ENCODE data around the gene HMGXB4. TPM values are rescaled to one million over a fixed set of nuclear protein-coding genes. Genes with fewer than 3 reads are reported as not detected.

HMGXB4 gene
- total RNA-seq, 4 donors from 2014 or later, result 13.8 to 24.7 (median 19.9) TPM

GRCh38 chr22:35316751-35317150 is 59.5 kb downstream of the HMGXB4 start:
- TF ChIP-seq POLR2A (IDR thresholded peaks at IDR 0.05), result no peak
- DNase-seq, result no peak
- Histone ChIP-seq H3K9me3 (no peaks in the 10 kb centered on the region), H3K36me3 (peaks cover 11 to 23% of the 10 kb centered on the region in 2 donors), H3K4me1 (peaks cover 32 to 46% of the 10 kb centered on the region in 2 donors), H3K4me3 (replicated peaks in 1 of 3) (no peak overlapping the region), H3K27me3 (no peaks in the 10 kb centered on the region), H3K27ac (no peak overlapping the region)
- intact Hi-C loops (cut with DNase I), result no loop called here
- 92 to 98% methylated on average over 7 of the region's 7 CpGs for WGBS, 2 donors

GRCh38 chr22:35317680-35318290 is 60.5 kb downstream of the HMGXB4 start:
- intact Hi-C loops (cut with DNase I), result no loop called here
- peaks cover 17 to 30% of the 10 kb centered on the region in 2 donors for H3K36me3 ChIP-seq
- no peak overlapping the region for H3K27ac ChIP-seq
- DNase-seq, result no peak
- TF ChIP-seq CTCF (IDR thresholded peaks at IDR 0.05) (no peak), POLR2A (IDR thresholded peaks at IDR 0.05) (no peak)
- H3K27me3 ChIP-seq, result no peaks in the 10 kb centered on the region
- H3K9me3 ChIP-seq, result no peaks in the 10 kb centered on the region
- H3K4me1 ChIP-seq, result peaks cover 22 to 36% of the 10 kb centered on the region in 2 donors
- no peak overlapping the region for H3K4me3 ChIP-seq (replicated peaks in 1 of 3)
- WGBS, 2 donors, result 79 to 89% methylated on average over 9 to 12 of the region's 12 CpGs

GRCh38 chr22:35318346-35319215 is 61.3 kb downstream of the HMGXB4 start:
- TF ChIP-seq POLR2A (IDR thresholded peaks at IDR 0.05), result no peak
- TF ChIP-seq CTCF (IDR thresholded peaks at IDR 0.05), result no peak
- Histone ChIP-seq H3K36me3 (peaks cover 24 to 35% of the 10 kb centered on the region in 2 donors), H3K4me1 (peaks cover 14 to 28% of the 10 kb centered on the region in 2 donors), H3K27me3 (no peaks in the 10 kb centered on the region), H3K27ac (no peak overlapping the region), H3K4me3 (replicated peaks in 1 of 3) (no peak overlapping the region), H3K9me3 (no peaks in the 10 kb centered on the region)
- intact Hi-C loops (cut with DNase I), result no loop called here
- 93% methylated on average over 24 of the region's 24 CpGs for WGBS, 2 donors
- no peak for DNase-seq

GRCh38 chr22:35319244-35319985 is 62.1 kb downstream of the HMGXB4 start:
- Histone ChIP-seq H3K27me3 (no peaks in the 10 kb centered on the region), H3K4me3 (replicated peaks in 1 of 3) (no peak overlapping the region), H3K9me3 (no peaks in the 10 kb centered on the region), H3K4me1 (peaks cover 7 to 20% of the 10 kb centered on the region in 2 donors), H3K36me3 (peaks cover 30 to 40% of the 10 kb centered on the region in 2 donors), H3K27ac (no peak overlapping the region)
- no peak for TF ChIP-seq CTCF (IDR thresholded peaks at IDR 0.05)
- TF ChIP-seq POLR2A (IDR thresholded peaks at IDR 0.05), result no peak
- DNase-seq, result no peak
- intact Hi-C loops (cut with DNase I), result no loop called here
- WGBS, 2 donors, result 90% methylated on average over 18 of the region's 18 CpGs

GRCh38 chr22:35322126-35322525 is 64.8 kb downstream of the HMGXB4 start:
- H3K27me3 ChIP-seq, result no peaks in the 10 kb centered on the region
- H3K36me3 ChIP-seq, result peaks cover 54 to 61% of the 10 kb centered on the region in 2 donors
- no peak overlapping the region for H3K27ac ChIP-seq
- TF ChIP-seq CTCF (IDR thresholded peaks at IDR 0.05) (no peak), POLR2A (IDR thresholded peaks at IDR 0.05) (no peak)
- H3K4me3 ChIP-seq (replicated peaks in 1 of 3), result no peak overlapping the region
- DNase-seq, result no peak
- H3K4me1 ChIP-seq, result no peaks in the 10 kb centered on the region
- 92 to 96% methylated on average over 7 to 10 of the region's 10 CpGs for WGBS, 2 donors
- no peaks in the 10 kb centered on the region for H3K9me3 ChIP-seq
- intact Hi-C loops (cut with DNase I), result no loop called here

All from thyroid gland (tissue), 4 donors.